ENCODE results near the gene WNT3.
"Not testable (repeated sequence)": the region's sequence is repeated elsewhere in the genome, so short reads cannot be mapped to it uniquely, and the experiment has no call there.

The WNT3 gene

GRCh38 chr17:46782250-46782953 lies 36.1 kb downstream of the WNT3 start:
- DNase-seq: peak in 1 of 2 experiments; percentile 34

GRCh38 chr17:46780003-46780373 lies 38.5 kb downstream of the WNT3 start:
- DNase-seq: no peak

DNA sequence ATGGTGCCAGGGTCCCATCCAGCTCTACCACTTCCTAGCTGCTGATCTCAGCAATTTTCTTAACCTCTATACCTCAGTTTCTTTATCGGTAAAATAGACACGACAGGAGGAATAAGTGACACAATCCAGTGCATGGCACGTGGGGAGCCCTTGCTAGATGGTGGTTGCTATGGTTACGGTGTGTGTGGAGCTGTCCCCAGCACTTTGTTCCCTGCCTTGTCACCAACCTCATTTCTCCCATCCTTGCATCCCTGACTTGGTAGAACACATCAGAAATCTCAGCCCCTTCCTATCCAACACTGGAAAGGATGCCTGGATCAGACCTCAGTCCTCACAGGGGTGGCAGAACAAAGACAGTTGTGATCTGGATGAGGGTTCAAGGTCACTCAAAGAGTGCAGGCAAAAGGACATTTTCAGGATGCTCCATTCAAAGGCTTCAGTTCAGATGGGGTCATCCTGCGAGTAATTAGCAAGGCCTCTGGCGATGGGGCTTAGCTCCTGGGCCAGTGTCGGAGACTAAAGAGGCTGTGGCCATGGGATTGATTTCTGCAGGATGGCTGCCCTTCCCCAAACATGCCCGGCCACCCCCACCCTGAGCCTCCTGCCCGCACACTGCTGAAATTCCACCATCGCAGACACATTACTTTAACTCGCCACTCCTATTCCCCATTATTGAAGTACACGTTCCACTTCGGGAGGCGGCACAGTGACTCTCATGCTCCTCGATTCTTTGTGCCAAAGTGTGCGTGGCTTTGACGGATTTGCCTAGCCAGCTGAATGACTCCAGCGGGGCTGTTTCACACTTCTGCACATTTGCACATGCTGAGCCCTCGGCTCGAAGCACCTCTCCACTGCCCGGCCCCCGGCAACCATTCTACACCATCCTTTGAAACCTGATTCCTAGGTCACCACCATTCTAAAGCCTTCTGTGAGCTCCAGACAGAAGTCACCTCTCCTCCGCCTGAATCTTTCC lies 40.3 kb downstream of the WNT3 start:
- peak in 1 of 2 experiments; percentile 33 for DNase-seq

- DNase-seq: no peak
These were observed 42.0 kb downstream of the WNT3 start for GRCh38 chr17:46776298-46777005.

GRCh38 chr17:46774108-46774737 lies 44.3 kb downstream of the WNT3 start:
- no peak for DNase-seq

DNA sequence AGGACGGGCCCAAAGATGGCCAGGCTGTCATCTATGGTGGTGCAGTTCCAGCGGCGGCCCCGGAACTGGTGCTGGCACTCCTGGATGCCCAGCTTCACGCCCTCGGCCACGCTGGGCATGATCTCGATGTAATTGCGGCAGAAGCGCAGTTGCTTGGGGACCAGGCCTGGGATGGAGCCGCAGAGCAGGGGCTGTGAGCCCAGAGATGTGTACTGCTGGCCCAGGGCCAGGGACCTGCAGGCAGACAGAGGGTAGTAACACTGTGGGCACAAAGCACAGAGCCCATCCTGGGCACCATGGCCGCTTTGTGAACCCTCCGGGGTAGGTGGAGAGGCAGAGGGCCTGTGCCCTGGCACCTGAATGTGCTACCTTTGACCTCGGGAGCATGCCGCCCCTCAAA lies 44.8 kb downstream of the WNT3 start:
- no peak for DNase-seq

- no peak for DNase-seq
These were observed 45.3 kb downstream of the WNT3 start for GRCh38 chr17:46773221-46773605.

- DNase-seq: no peak
These were observed 45.8 kb downstream of the WNT3 start for GRCh38 chr17:46772475-46773220.

GRCh38 chr17:46771561-46772474 lies 46.7 kb downstream of the WNT3 start:
- peak in 1 of 2 experiments; percentile 40 for DNase-seq

- peak; percentile 21 to 64 for DNase-seq
These were observed 47.5 kb downstream of the WNT3 start for GRCh38 chr17:46770818-46771560.

- no peak for DNase-seq
These were observed 48.1 kb downstream of the WNT3 start for GRCh38 chr17:46770439-46770817.

- no peak for DNase-seq
These were observed 48.7 kb downstream of the WNT3 start for GRCh38 chr17:46769531-46770438.

- not testable (repeated sequence) for DNase-seq
These were observed 49.6 kb downstream of the WNT3 start for GRCh38 chr17:46768896-46769295.

GRCh38 chr17:46768540-46768870 lies 50.0 kb downstream of the WNT3 start:
- no peak for DNase-seq

DNA sequence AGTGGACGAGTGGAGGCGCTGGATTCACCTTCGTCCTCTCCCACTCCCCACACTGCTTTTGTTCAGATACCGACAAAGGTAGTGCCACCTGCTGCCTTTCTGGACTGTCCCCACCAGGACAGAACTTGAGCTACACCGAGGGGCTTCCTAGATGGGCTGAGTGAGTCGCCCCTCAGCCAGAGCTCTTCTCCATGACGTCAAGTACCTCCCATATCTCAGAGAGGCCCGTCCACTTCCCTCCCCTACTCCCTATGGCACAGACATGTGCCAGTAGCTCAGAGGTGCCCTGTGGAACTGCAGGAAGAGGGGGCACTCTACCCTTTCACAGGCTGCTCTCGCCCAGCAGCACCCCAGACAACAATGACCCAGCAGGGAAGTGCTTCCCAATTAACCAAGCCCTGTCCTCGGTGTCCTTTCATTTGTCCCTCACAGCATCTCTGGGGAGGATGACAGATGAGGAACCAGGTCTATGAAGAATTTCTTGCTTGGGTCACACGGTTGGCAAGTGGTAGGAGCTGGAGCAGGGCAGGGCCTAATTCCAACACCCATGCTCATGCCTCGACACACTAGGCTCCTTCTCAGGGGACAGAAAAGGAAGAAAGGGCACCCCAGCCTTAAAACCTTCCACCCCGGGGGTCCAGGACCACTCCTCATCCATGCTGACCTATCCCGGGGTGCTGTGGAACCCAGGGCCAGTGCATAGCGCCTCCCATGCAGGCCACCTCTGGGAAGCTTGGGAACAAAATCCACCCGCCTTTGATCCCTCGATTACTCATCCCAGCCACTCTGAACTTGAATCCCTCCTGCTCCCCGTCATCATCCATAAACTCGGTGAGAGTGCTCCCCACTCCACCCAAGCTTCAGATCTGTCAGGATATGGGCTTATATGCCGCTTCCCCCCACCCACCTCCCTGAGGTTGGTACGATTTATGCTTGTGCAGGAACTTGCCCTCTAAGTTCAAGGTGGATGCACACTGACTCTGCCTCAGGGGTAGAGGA lies 51.7 kb downstream of the WNT3 start:
- DNase-seq: no peak

- DNase-seq: no peak
These were observed 53.0 kb downstream of the WNT3 start for GRCh38 chr17:46765453-46765852.

- DNase-seq: no peak
These were observed 53.6 kb downstream of the WNT3 start for GRCh38 chr17:46764709-46765401.

Data from NCI-H524 (cell line).